GM10847 (cell line): ENCODE measurements around the gene GSS.
A peak's percentile ranks its signal among the peaks of the same experiment; 100 is the strongest.

Experiments used
- POLR2A ChIP-seq: IDR thresholded peaks from 2 replicates; pipeline ENCODE4 v1.6.1; 2011; ENCODE audit not compliant: insufficient read length; ENCODE audit errors: extremely low read depth

Gene GSS

DNA sequence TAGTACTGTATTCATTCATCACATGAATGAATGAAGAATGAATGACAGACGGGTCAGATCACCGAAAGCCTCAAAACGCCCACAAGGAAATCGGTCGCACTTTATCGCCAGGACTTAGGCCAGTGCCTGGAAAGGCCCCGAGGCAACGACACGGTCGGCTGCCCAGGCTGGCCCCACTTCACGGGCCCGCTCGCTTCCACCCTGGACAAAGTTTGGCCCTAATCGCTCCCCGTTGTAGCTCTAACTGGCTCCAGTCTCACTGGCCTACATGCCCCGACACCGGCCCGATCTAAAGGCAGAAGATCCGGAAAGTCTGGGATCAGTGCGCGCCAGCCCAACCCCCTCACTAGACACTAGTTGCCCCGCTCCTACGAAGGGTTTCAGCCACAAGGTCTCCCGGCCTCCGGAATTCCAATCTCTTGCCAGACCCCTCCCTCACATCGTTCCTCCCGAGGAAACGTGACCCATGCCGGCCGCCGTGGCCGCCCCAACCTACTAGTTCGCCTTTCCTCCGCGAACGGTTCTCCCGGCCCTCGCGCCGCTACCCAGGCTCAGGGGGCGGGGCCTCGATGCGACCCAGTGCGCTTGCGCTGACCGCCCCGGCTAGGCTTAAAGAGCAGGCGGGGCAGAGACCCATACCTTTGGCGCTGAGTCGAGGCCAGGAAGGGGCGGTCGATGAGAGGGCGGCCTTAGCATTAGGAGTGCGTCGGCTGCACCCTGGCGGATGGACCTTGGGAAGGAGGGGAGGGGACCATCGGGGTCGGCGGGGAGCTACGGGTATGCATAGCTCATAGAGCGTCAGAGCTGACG lies at the start of gene GSS, which contains the start of gene MYH7B:
TSS of gene GSS (minus strand) at position 576 of the 810 bp plus-strand sequence. CDS start 3,954 bp downstream, outside the sequence.
TSS of gene MYH7B (plus strand) at position 638 of the 810 bp plus-strand sequence. CDS start 22,138 bp downstream, outside the sequence.
- TF ChIP-seq POLR2A: peak; percentile 82

GRCh38 chr20:35004749-35005462 lies 49.3 kb upstream of the GSS start:
- no peak for TF ChIP-seq POLR2A

DNA sequence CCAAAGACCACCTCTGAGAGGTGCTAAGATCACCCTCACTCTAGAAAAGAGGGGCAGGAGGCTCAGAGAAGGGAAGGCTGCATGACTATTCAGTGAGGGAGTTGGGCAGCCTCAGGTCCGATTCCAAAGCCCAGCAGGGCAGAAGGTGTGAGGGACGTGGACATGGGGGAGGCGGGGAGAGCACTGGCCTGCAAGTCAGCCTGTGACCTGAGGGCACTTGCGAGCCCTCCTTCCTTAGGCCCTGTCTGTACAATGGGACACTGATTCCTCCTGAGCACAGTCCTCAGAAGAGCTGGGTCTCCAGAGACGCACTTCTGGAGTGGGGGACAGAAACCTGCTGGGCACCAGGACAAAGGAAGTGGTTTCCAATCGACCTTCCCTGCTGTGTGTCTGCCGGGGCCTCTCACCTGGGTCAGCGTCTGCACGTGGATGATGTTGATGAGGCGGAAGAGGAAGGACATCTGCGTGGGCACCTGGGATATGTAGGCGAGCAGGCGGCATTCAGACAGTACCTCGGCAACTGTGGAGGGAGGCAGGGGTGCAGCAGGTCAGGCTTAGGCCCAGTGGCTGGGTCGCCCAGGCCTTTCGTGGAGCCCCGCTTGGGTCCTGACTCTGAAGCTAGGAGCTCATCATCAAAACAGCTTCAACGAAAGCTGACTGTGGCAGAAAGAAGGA lies 48.6 kb upstream of the GSS start:
- TF ChIP-seq POLR2A: no peak

DNA sequence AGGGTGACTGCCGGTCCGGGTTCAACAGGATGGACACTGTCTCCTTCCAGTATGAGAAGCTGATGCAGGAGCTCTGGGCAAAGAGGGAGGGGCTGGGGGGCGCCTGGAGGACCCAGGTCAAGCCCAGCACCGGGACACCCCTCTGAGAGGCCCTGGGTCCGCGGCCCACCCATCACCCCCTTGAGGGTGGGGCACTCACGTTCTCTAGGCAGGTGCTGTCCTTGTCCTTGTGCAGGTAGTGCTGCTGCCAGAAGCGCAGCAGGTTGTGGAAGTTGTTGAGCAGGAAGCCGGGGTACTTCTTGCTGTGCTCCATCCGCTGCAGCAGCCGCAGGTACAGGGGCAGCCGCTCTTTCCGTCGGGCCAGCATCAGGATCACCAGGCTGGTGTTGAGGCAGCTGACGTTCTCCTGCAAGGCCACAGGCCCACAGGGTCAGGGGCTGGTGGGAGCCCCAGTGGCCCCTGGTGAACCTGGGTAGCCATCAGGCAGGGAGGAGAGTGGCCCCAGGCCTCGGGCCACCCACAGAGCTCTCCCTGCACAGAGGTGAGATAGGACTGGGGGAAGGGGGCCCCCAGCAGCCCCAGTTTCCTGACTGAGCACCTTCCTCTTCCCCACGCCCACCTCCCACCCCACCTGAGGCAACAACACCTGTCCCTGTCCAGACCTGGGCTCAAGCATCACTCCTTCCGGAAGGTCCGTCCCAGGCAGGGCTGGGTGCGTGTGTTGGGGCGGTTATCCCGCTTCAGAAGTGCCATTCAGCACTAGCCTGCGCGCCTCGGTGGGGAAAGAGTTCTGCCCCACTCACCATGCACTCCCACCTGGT lies 47.8 kb upstream of the GSS start:
- no peak for TF ChIP-seq POLR2A

GRCh38 chr20:35002426-35003210 lies 47.0 kb upstream of the GSS start:
- TF ChIP-seq POLR2A: no peak

GRCh38 chr20:35001596-35002362 lies 46.2 kb upstream of the GSS start:
- TF ChIP-seq POLR2A: no peak

GRCh38 chr20:35000922-35001595 lies 45.5 kb upstream of the GSS start:
- no peak for TF ChIP-seq POLR2A

DNA sequence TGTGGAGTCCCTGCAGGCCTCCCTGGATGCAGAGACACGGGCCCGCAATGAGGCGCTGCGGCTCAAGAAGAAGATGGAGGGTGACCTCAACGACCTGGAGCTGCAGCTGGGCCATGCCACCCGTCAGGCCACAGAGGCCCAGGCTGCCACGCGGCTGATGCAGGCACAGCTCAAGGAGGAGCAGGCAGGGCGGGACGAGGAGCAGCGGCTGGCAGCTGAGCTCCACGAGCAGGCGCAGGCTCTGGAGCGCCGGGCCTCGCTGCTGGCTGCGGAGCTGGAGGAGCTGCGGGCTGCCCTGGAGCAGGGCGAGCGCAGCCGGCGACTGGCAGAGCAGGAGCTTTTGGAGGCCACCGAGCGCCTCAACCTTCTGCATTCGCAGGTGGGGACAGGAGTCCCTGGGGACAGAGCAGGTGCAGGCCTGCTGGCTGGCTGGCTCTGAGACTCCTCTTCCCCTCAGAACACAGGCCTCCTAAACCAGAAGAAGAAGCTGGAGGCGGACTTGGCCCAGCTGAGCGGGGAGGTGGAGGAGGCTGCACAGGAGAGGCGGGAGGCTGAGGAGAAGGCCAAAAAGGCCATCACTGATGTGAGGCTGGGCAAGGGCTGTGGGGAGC lies 44.8 kb upstream of the GSS start:
- no peak for TF ChIP-seq POLR2A

DNA sequence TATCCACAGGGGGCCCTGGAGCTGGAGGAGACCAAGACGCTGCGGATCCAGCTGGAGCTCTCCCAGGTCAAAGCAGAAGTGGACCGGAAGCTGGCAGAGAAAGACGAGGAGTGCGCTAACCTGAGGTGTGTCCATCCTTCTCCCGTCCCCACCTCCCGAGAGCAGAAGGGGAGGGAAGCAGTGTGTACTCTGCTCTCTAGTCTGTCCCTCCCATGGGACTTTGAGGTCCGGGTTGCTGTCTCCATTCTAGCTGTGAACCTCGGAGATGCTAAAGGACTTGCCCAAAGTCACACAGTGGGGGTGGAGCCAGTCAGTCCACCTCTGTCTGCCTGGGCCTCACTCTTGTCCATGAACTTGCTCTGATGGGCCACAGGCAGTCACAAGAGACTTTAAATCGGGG lies 44.2 kb upstream of the GSS start:
- TF ChIP-seq POLR2A: no peak

GRCh38 chr20:34999021-34999451 lies 43.4 kb upstream of the GSS start:
- no peak for TF ChIP-seq POLR2A

- TF ChIP-seq POLR2A: no peak
Observed at GRCh38 chr20:34998331-34998950, 42.8 kb upstream of the GSS start.

- no peak for TF ChIP-seq POLR2A
Observed at GRCh38 chr20:34997774-34998173, 42.2 kb upstream of the GSS start.
